Umbilical cord (tissue), 2 donors: ENCODE results near the gene SCD. TPM values are rescaled to one million over a fixed set of nuclear protein-coding genes. Genes with fewer than 3 reads are reported as not detected.

Experiments
- DNase-seq: peaks from one replicate; pipeline ENCODE4 v3.0.0-alpha.2; 2015; ENCODE audit warnings: low spot score
- total RNA-seq: library from RNA; depleted of rRNA; stranded (reverse); fragments of >200 nt; gene quantifications from one replicate; pipeline ENCODE4 v1.2.3, GENCODE V29; 2014; ENCODE audit warnings: low replicate concordance; ENCODE audit not compliant: insufficient read depth

The SCD gene
- total RNA-seq, 1 donor from 2014 or later: 52.0 TPM

DNA sequence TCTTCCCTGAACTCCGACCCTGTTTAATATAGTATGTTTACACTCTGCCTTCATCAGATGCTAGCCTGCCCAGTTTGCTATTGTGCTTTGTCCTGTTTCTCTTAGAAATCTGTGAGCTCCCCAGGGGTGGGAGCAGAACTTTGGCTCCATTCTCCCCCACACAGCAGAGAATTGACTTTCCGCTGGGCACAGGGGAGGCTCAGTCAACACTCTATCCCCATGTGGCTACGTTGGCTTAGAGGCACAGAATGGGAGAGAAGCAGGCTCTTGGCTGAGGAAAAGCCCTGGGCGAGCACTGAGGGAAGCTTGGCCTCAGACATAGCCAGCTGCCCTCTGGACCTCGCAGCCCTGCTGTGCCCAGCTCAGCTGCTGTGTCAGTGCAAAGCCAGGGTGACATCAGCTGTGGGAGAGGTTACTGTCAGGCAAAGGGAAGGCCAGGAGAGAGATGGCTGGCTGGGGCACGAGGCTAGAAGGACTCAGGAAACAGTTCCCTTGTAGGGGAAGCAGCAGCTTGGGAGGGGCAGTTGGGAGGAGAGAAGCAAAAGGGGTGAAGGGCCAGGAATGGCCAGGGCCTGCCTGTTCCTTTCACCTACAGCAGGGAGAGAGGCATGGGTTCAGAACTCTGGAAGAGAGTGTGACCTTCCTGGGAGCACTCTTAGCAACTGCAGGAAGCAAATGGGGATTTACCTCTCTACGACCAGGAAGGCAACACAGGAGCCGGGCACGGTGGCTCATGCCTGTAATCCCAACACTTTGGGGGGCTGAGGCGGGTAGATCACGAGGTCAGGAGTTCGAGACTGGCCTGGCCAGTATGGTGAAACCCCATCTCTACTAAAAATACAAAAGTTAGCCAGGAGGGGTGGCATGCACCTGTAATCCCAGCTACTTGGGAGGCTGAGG lies 5.8 kb upstream of the SCD start:
- DNase-seq: no peak

GRCh38 chr10:100341953-100342626 lies 4.9 kb upstream of the SCD start:
- DNase-seq: peak; percentile 68

DNA sequence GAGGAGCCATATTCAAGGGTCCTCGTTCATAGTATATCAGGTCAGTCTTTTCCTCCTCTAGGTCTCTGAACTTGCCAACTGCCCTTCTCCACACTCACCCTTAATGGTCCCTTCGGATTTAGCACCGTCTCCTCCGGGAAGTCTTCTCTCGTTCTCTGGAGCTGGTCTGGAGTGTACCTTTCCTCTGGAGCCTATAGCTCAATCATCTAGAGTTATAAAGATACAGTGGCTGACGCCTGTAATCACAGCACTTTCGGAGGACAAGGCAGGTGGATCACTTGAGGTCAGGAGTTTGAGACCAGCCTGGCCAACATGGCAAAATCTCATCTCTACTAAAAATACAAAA lies 4.4 kb upstream of the SCD start:
- DNase-seq: no peak

GRCh38 chr10:100344241-100344788 lies 2.7 kb upstream of the SCD start:
- no peak for DNase-seq

DNA sequence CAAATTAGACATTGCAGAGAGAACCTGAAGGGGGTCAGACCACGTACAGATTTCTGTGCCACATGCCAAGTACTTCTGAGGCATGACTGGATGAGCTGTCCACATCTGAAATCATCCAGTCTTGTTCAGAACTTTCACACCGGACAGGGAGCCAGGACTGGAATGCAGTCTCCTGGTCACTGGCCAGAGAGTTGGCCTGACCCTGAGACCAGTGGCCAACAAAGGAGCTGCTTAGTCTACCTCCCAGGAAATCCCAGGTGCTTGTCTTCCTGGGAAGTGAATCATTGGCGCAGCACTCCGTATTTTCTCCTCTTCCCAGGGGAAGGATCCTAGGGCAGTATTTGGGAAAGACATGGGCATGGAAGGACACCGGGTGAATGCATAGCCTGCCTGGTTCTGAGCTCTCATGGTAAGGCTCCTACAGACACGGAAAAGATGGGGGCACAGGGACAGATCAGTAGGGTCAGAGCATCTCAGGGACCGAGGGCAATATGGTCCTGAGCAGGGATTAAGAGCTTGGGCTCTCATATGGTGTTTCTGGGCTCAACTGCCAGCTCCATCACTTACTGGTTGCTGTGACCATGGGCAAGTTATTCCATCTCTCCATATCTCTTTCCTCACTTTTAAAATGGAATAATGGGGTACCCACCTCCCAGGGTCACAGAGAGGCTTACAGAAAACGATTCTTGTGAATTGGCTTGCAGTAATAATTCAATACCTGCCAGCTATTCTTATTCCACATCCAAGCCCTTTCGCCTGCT lies 1.3 kb upstream of the SCD start:
- peak; percentile 8 for DNase-seq

GRCh38 chr10:100346351-100346764 lies 675 bp upstream of the SCD start:
- peak; percentile 67 for DNase-seq

GRCh38 chr10:100347568-100348195 lies 649 bp downstream of the SCD start:
- DNase-seq: peak; percentile 30

DNA sequence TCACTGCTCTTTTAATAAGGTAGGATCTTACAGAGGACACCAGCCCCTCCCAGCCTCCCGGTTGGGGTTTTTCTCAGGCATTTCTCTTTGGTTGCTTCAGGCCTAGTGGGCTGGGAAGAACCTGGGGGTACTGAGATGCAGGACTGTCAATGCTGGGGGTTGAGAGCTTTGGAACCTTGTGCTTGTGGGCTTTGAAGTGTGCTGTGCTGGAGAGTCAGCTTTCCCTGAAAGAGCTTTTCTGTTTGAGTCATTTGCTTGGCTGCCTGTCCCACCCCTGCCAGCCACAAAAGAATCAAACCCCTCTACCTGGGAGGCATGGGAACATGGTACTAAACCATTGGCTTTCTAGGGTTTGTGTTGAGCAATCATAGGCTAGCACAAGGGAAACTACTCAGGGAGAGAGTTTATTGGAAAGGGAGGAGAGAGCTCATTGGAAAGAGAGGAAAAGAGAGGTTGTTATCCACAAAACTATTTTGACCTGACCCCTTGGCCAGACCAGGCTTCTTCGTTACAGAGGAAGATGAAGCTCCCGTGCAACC lies 1.4 kb downstream of the SCD start:
- no peak for DNase-seq

DNA sequence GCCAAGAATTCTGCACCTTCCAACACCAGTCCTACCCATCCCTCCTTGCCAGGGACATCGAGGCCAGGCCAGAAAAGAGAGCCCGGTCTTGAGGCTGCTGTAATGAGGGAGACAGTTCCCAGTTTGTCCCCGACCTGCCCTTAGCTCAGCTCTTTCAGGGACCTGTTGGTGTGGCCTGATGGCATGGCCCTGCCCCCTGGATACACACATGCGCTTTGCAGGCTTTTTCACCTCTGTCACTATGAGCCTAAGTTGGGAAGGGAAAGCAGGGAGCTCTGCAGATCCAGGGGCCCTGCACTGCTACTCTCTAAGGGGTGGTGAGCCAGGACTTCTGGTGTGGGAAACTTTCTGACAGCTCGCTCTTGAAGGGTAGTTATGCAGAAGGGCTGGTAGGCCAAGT lies 2.1 kb downstream of the SCD start:
- no peak for DNase-seq

DNA sequence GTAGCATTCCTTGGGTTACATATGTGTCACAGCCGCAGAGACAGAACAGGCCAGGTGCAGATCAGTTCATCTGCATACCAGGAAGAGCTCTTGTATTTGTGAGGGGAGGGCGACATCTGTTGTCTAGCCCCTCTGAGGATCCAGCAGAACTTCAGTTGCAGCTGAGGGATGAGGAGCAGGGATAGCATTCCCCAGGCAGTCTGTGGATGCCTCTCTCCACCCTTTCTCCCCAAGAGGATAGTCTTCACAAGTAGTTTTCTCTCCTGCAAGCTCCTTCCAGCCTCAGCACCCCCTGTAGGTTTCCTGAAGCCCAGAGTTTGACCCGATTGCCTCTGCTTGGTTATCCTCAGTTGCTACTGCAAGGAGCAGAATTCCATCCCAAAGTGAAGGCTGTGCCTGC lies 2.6 kb downstream of the SCD start:
- DNase-seq: no peak

- DNase-seq: no peak
Observed at GRCh38 chr10:100350914-100351485, 4.0 kb downstream of the SCD start.

DNA sequence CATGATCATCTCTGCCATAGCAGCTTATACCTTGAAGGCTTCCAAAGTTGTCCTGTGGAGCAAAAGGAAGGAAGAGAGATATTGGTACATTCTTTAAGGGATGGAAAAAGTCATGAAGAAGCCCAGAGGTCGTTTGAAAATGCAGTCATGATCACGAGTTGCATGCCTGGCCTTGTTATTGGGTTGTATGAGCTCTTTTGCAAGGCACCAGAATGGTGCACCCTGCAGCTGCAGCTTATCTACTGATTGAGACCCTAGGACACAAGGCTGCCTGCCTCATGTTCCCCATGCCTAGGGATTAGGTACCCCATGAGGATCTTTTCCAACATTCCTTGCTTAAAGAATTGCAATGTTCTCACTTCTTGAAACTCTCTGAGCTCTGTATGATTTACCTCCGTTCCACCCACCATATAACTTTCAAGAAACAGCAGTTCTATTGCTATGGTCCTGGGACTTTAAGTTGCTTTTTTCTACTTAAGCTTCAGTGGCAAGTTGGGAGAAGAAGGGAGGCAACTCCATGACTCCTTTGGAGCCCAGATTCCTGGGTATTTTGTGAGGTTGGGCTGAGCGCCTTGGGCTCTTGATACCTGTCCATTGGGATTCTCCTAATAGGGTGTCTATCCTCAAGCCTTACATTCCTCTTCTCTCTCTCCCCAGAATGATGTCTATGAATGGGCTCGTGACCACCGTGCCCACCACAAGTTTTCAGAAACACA lies 6.9 kb downstream of the SCD start:
- DNase-seq: no peak

GRCh38 chr10:100355086-100355485 lies 8.1 kb downstream of the SCD start:
- DNase-seq: no peak

- DNase-seq: peak; percentile 85
Observed at GRCh38 chr10:100356067-100357017, 9.3 kb downstream of the SCD start.

- no peak for DNase-seq
Observed at GRCh38 chr10:100357059-100357858, 10.2 kb downstream of the SCD start.

DNA sequence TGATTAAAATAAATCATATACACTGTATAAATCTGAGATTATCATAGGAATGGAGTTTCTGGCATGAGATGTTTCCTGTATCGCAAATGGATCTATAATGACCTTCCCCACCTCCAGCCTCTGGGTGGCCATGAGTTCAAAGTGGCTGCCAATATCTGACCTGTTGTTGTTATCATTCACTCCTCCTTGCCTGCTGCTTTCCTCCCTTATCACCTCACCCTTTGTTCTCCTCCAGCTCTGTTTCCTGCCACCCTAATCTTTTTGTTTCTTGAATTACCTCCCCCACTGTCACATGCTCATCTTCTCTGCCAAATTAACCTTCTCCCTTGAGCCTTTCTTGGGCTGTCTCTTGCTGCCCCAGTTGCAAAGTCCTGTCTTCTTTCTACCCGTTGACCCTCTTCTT lies 12.0 kb downstream of the SCD start:
- no peak for DNase-seq

DNA sequence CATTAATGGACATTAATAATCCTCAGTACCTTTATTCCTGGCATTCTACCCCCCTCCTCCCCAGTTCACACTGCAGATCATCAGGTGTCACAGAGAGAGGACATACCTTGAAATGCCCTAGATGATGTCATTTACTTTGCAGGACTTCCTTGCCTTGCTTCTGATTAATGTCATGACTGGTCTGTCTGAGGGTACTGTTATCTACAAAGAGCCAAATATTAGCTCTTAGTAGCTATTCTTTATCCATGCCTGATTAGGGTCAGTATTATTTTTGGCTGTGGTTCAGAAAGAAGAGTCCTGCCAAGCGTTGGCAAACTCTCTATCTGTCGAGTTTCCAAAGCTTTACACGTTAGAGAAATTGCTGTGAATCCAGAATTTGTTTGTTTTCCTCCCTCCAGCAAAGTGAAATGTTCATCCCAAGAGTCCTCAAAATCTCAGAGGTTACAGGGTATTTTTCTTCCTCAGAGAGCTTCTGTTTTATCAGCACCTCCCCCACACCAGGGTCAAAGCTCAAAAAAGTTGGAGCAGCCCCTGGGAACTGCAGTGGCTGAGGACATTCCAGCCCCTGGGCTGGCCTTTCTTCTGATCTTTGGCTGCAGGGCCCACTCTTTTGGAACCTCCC lies 12.6 kb downstream of the SCD start:
- peak; percentile 40 for DNase-seq

- DNase-seq: no peak
Observed at GRCh38 chr10:100360234-100360633, 13.2 kb downstream of the SCD start.
